A549 (cell line): ENCODE results near the gene ATP11A. TPM values are rescaled to one million over a fixed set of nuclear protein-coding genes. Genes with fewer than 3 reads are reported as not detected.

Experiments used
- ATAC-seq, 2 experiments: fragments of 200-7000 bp in 1 of 2; fragments of >200 bp in 1 of 2; cut with Nextera tagmentation in 1 of 2; cut with Tn5 transposase in 1 of 2; 3 replicates each; pipeline versions ENCODE4 v1.8.0 to v1.9.1; 2018 to 2020; ENCODE audit warnings: mild to moderate bottlenecking in 1 of 2, moderate library complexity in 1 of 2
- CTCF ChIA-PET: fragments of 300-600 bp; sonication (Branson Sonifier 250); formaldehyde crosslinking; extraction: SDS; loops from one replicate; lab custom pipeline; 2021; ENCODE audit warnings: antibody characterized with exemption, inconsistent platforms; lab: Yijun Ruan, JAX
- POLR2A ChIA-PET: fragments of 350-600 bp; formaldehyde crosslinking; extraction: SDS; loops from one replicate; lab custom pipeline; 2021; ENCODE audit warnings: antibody characterized with exemption, inconsistent platforms; lab: Yijun Ruan, JAX
- DNase-seq, 2 experiments: peaks; one replicate each; pipeline versions ENCODE4 v3.0.0 to v3.0.0-alpha.2; 2011 to 2016; ENCODE audit warnings: low read depth in 1 of 2, low spot score in 1 of 2
- FAIRE-seq: peaks from 2 replicates; lab custom pipeline; 2011; peaks lifted over from hg19 to GRCh38; lab: Jason Lieb, UNC
- H3K27ac ChIP-seq, 2 experiments: fragments of >200 bp; sonication (Bioruptor Twin); formaldehyde crosslinking; 3 replicates each; pipeline ENCODE4 v1.5.1; 2016 to 2017
- H3K4me1 ChIP-seq: fragments of >200 bp; sonication (Bioruptor Twin); formaldehyde crosslinking; 3 replicates; pipeline ENCODE4 v1.6.1; 2016
- H3K4me2 ChIP-seq: fragments of >200 bp; sonication (Bioruptor Twin); formaldehyde crosslinking; 3 replicates; pipeline ENCODE4 v1.6.1; 2016
- H3K4me3 ChIP-seq: fragments of >200 bp; sonication (Bioruptor Twin); formaldehyde crosslinking; 3 replicates; pipeline ENCODE4 v1.5.1; 2016
- H3K9me3 ChIP-seq: fragments of >200 bp; sonication (Bioruptor Twin); formaldehyde crosslinking; 3 replicates; pipeline ENCODE4 v1.6.1; 2016
- BCL3 ChIP-seq: fragments of >200 bp; sonication (Bioruptor Twin); formaldehyde crosslinking; IDR thresholded peaks from 3 replicates; pipeline ENCODE4 v1.6.1; 2016
- BHLHE40 ChIP-seq: IDR thresholded peaks from 2 replicates; pipeline ENCODE4 v1.6.1; 2012; ENCODE audit warnings: low read depth, low read length, inconsistent platforms
- CHD4 ChIP-seq: fragments of 200-600 bp; sonication (generic); IDR thresholded peaks from 2 replicates; pipeline ENCODE4 v1.6.1; 2016; ENCODE audit warnings: antibody characterized with exemption, mild to moderate bottlenecking, borderline replicate concordance
- ESRRA ChIP-seq: fragments of 150-350 bp; IDR thresholded peaks from 2 replicates; pipeline ENCODE4 v1.6.1; 2014; ENCODE audit warnings: mild to moderate bottlenecking, low read length, borderline replicate concordance
- FOSL2 ChIP-seq, 2 experiments: fragments of 450-650 bp in 1 of 2; fragments of >200 bp in 1 of 2; sonication (Bioruptor Twin) in 1 of 2; formaldehyde crosslinking; IDR thresholded peaks; 2 replicates each; pipeline versions ENCODE4 v1.5.0 to v1.6.1; 2016 to 2020; ENCODE audit warnings: mild to moderate bottlenecking in 1 of 2, moderate library complexity in 1 of 2
- HES2 ChIP-seq: fragments of >200 bp; sonication (Bioruptor Twin); formaldehyde crosslinking; IDR thresholded peaks from 2 replicates; pipeline ENCODE4 v1.6.1; 2016
- JUN ChIP-seq, 2 experiments: fragments of >200 bp; sonication (Bioruptor Twin); formaldehyde crosslinking; IDR thresholded peaks; 2 replicates in 1 of 2; 3 replicates in 1 of 2; pipeline ENCODE4 v1.6.1; 2016 to 2017
- KDM1A ChIP-seq: fragments of 200-600 bp; sonication (generic); IDR thresholded peaks from 2 replicates; pipeline ENCODE4 v1.6.1; 2016; ENCODE audit warnings: low read depth, mild to moderate bottlenecking
- KDM5A ChIP-seq: fragments of 200-600 bp; sonication (generic); IDR thresholded peaks from 2 replicates; pipeline ENCODE4 v1.6.1; 2016; ENCODE audit warnings: antibody characterized with exemption, mild to moderate bottlenecking
- POLR2AphosphoS2 ChIP-seq: conservative IDR thresholded peaks from 2 replicates; pipeline ENCODE4 v1.6.1; 2012; ENCODE audit warnings: low read length, improper control_type of control experiment, inconsistent platforms
- SREBF2 ChIP-seq: fragments of 450-650 bp; IDR thresholded peaks from 2 replicates; pipeline ENCODE4 v1.6.1; 2014; ENCODE audit warnings: mild to moderate bottlenecking, moderate library complexity
- ZSCAN20 ChIP-seq: fragments of 250-450 bp; sonication (Bioruptor Pico); IDR thresholded peaks from 2 replicates; pipeline ENCODE4 v1.8.0; 2022; ENCODE audit warnings: mild to moderate bottlenecking, moderate library complexity
- WGBS: methylation state at CpG from one replicate; pipeline ENCODE4 v1.1.6; 2017; ENCODE audit errors: missing lambda C conversion rate; 5-methylcytosine and 5-hydroxymethylcytosine counted together
- polyA plus RNA-seq, 4 experiments: library from polyadenylated mRNA; depleted of rRNA in 3 of 4; stranded (reverse); fragments of >200 nt; fragmentation: RNase III in 1 of 4; extraction: RNeasy Plus Mini Kit Qiagen cat#74134 plus additional on column Dnase treatment in 1 of 4; gene quantifications; 2 replicates in 3 of 4; 3 replicates in 1 of 4; pipeline ENCODE4 v1.2.3, GENCODE V29; 2011 to 2017
- TF ChIP-seq, protein P1 (sequence below): fragments of 200-600 bp; sonication (generic); IDR thresholded peaks from 2 replicates; pipeline ENCODE4 v1.6.1; 2016; ENCODE audit warnings: antibody characterized with exemption, mild to moderate bottlenecking, moderate library complexity
- TF ChIP-seq, protein P2 (sequence below): fragments of 250-450 bp; sonication (Bioruptor Pico); IDR thresholded peaks from 2 replicates; pipeline ENCODE4 v1.5.0; 2020; ENCODE audit warnings: low read depth, mild to moderate bottlenecking, moderate library complexity
- TF ChIP-seq, protein P3 (sequence below): fragments of >200 bp; sonication (Bioruptor Twin); formaldehyde crosslinking; IDR thresholded peaks from 3 replicates; pipeline ENCODE4 v1.5.1; 2016
- TF ChIP-seq, protein P4 (sequence below): IDR thresholded peaks from 2 replicates; pipeline ENCODE4 v1.6.1; 2012; ENCODE audit warnings: low read depth, borderline replicate concordance

Gene ATP11A
- polyA plus RNA-seq, 2 of the 4 experiments (the other 2 are of a cell fraction): 4.1 to 8.0 TPM

GRCh38 chr13:112672651-112673284 lies 17.1 kb upstream of the ATP11A start:
- DNase-seq (no peak), FAIRE-seq (no peak), ATAC-seq (no peak)
- CTCF ChIA-PET: no interaction called here
- 65% methylated on average over 7 of the region's 8 CpGs for WGBS
- no peak for TF ChIP-seq HES2
- H3K4me3 ChIP-seq: no peak overlapping the region
- POLR2A ChIA-PET: no interaction called here
- no peak overlapping the region for H3K27ac ChIP-seq
- H3K4me2 ChIP-seq: no peak overlapping the region
- H3K4me1 ChIP-seq: no peaks in the 10 kb centered on the region
- no peaks in the 10 kb centered on the region for H3K9me3 ChIP-seq

- no peak for TF ChIP-seq BHLHE40
- TF ChIP-seq, protein P1, sequence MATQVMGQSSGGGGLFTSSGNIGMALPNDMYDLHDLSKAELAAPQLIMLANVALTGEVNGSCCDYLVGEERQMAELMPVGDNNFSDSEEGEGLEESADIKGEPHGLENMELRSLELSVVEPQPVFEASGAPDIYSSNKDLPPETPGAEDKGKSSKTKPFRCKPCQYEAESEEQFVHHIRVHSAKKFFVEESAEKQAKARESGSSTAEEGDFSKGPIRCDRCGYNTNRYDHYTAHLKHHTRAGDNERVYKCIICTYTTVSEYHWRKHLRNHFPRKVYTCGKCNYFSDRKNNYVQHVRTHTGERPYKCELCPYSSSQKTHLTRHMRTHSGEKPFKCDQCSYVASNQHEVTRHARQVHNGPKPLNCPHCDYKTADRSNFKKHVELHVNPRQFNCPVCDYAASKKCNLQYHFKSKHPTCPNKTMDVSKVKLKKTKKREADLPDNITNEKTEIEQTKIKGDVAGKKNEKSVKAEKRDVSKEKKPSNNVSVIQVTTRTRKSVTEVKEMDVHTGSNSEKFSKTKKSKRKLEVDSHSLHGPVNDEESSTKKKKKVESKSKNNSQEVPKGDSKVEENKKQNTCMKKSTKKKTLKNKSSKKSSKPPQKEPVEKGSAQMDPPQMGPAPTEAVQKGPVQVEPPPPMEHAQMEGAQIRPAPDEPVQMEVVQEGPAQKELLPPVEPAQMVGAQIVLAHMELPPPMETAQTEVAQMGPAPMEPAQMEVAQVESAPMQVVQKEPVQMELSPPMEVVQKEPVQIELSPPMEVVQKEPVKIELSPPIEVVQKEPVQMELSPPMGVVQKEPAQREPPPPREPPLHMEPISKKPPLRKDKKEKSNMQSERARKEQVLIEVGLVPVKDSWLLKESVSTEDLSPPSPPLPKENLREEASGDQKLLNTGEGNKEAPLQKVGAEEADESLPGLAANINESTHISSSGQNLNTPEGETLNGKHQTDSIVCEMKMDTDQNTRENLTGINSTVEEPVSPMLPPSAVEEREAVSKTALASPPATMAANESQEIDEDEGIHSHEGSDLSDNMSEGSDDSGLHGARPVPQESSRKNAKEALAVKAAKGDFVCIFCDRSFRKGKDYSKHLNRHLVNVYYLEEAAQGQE: no peak
- TF ChIP-seq FOSL2 (IDR thresholded peaks at IDR 0.05): no peak
- TF ChIP-seq FOSL2 (CRISPR knock-in tag; IDR thresholded peaks at IDR 0.05): no peak
- no peak for TF ChIP-seq BCL3
- no peak for TF ChIP-seq HES2
- TF ChIP-seq, protein P2, sequence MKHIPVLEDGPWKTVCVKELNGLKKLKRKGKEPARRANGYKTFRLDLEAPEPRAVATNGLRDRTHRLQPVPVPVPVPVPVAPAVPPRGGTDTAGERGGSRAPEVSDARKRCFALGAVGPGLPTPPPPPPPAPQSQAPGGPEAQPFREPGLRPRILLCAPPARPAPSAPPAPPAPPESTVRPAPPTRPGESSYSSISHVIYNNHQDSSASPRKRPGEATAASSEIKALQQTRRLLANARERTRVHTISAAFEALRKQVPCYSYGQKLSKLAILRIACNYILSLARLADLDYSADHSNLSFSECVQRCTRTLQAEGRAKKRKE: no peak
- TF ChIP-seq CHD4: no peak
- no peak for TF ChIP-seq JUN (IDR thresholded peaks at IDR 0.05)
- TF ChIP-seq ZSCAN20 (CRISPR knock-in tag): no peak
- TF ChIP-seq, protein P3, sequence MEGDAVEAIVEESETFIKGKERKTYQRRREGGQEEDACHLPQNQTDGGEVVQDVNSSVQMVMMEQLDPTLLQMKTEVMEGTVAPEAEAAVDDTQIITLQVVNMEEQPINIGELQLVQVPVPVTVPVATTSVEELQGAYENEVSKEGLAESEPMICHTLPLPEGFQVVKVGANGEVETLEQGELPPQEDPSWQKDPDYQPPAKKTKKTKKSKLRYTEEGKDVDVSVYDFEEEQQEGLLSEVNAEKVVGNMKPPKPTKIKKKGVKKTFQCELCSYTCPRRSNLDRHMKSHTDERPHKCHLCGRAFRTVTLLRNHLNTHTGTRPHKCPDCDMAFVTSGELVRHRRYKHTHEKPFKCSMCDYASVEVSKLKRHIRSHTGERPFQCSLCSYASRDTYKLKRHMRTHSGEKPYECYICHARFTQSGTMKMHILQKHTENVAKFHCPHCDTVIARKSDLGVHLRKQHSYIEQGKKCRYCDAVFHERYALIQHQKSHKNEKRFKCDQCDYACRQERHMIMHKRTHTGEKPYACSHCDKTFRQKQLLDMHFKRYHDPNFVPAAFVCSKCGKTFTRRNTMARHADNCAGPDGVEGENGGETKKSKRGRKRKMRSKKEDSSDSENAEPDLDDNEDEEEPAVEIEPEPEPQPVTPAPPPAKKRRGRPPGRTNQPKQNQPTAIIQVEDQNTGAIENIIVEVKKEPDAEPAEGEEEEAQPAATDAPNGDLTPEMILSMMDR: no peak
- TF ChIP-seq POLR2AphosphoS2: no peak
- TF ChIP-seq KDM5A: no peak
- TF ChIP-seq SREBF2: no peak
- TF ChIP-seq, protein P4, sequence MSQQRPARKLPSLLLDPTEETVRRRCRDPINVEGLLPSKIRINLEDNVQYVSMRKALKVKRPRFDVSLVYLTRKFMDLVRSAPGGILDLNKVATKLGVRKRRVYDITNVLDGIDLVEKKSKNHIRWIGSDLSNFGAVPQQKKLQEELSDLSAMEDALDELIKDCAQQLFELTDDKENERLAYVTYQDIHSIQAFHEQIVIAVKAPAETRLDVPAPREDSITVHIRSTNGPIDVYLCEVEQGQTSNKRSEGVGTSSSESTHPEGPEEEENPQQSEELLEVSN: no peak
- TF ChIP-seq KDM1A: no peak
- no peak for TF ChIP-seq ESRRA
- TF ChIP-seq, all 56 proteins: peak for 0
- CTCF ChIA-PET: interaction anchor here (1.0 kb wide), 1 partner anchor 34 kb away, joined by 3 read pairs; no protein-coding TSS in a partner anchor
- POLR2A ChIA-PET: no interaction called here
- H3K4me3 ChIP-seq: no peak overlapping the region
- H3K27ac ChIP-seq: no peak overlapping the region
- ATAC-seq: no peak
- H3K9me3 ChIP-seq: no peaks in the 10 kb centered on the region
- H3K4me2 ChIP-seq: no peak overlapping the region
- no peak for FAIRE-seq
- no peak for DNase-seq
- WGBS: 78% methylated on average over 15 of the region's 15 CpGs
- no peaks in the 10 kb centered on the region for H3K4me1 ChIP-seq
Measured at GRCh38 chr13:112674412-112675365, 15.1 kb upstream of the ATP11A start.
